IPS-NIHi7 (cell line): ENCODE data around the gene S100A3.

Source experiments
- DNase-seq: peaks from one replicate; pipeline ENCODE4 v3.0.0; 2012; ENCODE audit warnings: mixed read lengths; ENCODE audit errors: extremely low spot score

S100A3 gene

GRCh38 chr1:153547560-153548551 is 1.2 kb downstream of the S100A3 start:
- peak; percentile 5 for DNase-seq

GRCh38 chr1:153546796-153547559 is 2.1 kb downstream of the S100A3 start:
- DNase-seq: peak; percentile 21

- no peak for DNase-seq
Measured at GRCh38 chr1:153546371-153546770, 2.7 kb downstream of the S100A3 start.

- DNase-seq: peak; percentile 94
Measured at GRCh38 chr1:153545067-153546055, 3.7 kb downstream of the S100A3 start, which contains the start of gene S100A4. TSS of gene S100A4 (minus strand) at chr1:153545806. CDS start at chr1:153544794, 1,012 bp downstream.

GRCh38 chr1:153544453-153545066 is 4.5 kb downstream of the S100A3 start:
- no peak for DNase-seq

GRCh38 chr1:153543736-153544135 is 5.3 kb downstream of the S100A3 start:
- DNase-seq: no peak

GRCh38 chr1:153542956-153543711 is 5.9 kb downstream of the S100A3 start:
- no peak for DNase-seq

DNA sequence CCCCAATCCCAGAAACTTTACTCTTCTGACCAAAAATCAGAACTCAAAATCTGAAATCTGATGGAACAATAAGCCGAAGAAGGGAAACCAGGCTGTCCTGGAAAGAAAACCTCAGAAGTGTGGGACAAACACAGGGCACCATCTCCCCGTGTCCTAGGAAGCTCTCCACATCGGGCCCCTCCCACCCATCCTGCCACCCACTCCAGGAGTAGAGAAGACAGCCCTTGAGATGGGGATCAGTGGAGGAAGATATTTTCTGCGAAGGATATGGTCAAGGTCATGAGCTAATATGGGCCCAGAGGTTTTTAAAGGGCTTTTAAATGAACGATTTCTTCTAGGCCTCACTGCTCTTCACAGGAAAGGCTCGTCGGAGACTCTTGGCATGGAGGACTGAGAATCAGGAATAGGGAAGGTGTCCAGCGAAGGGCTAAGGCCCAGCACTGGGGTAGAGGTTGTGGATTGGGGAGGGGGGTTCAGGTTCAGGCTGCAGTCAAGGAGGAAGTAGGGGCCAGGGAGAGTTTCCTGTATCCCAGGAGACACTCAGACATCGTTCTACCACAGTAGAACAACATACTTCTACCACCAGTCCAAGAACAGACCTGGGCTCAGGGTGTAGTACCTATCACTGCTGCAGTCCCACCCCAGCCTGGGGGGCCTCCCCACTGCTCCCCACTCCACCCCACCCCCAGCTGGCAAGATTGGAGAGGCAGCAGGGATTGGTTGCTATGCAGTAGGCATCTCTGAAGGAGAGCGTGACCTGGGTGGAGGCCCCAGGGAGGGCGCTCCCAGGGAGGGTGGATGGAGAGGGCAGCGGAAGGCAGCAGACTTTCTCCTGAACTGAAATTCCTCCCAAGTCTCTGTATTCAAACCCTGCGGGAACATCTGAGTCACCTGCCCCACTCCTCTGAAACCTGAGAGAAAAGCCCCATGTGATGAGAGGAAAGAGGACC is 7.1 kb downstream of the S100A3 start:
- no peak for DNase-seq

DNA sequence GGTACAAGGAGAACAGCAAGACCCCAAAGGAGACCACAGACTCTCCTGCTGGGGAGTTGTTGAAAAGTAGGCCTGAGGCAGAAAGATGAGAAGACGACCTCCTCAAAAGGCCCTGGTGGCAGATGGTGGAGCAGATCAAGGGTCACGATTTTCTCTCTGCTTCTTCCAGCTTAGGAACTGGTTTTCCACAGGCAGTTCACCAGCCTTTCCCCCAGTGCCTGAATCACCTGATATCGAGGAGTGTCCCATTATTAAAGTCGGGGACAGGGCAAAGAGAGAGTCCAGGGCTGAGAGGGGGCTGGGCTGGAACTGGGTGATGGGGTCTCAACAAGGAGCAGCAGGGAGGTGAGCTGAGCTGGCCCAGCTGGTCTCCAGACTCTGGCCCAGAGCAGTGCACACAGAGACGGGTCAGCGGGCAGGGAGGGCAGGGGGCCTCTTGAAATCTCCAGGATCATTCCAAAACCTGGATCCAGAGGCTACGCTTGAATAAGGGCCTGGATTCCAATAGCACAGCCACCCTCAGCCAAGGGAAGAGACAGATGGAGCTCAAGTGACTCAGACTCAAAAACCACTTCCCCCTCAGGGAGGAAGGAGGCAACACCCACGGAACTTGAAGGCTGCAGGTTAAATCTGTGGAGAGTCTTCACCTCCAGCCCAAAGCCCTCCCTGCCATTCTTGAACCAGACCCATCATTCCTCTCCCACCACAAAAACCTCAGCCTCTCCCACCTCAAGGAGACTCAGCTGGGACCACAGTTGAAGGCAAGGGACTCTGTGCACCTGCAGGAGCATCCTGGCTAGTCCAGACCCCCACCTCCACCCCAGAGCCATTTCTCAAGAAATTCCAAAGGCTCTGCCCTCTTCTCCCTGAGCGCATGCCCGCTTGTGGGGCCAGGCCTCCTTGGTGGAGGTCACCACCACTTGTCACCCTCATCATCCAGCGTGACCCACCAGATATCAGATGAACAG is 8.4 kb downstream of the S100A3 start, which contains the start of gene S100A5:
TSS of gene S100A5 (minus strand) at position 541 of the 968 bp plus-strand sequence. CDS start 743 bp downstream, outside the sequence.
- no peak for DNase-seq

- no peak for DNase-seq
Measured at GRCh38 chr1:153539395-153540093, 9.5 kb downstream of the S100A3 start.

DNA sequence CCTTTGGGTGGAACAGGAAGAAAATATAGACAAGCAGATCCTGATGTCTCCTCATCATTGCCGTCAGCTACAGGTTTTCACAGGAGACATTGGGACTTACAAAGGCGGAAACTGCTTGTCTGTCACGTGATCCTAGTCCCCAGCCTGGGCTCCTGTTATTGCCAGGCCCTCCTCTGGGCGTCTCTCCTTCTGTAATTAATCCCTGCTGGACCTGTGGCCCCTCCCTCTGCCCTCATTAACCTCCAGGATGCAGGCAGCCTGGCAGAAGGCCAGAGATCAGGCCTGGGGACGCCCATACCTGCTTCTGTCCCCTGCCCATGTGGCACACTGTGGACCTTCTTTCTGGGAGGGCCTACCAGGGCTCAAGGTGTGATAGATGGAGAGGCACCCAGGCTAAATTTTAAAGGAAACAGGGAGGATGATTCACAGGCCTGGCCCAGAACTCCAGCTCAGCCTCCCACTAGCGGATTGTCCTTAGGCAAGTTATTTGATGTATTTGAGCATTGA is 10.7 kb downstream of the S100A3 start:
- DNase-seq: peak; percentile 81

DNA sequence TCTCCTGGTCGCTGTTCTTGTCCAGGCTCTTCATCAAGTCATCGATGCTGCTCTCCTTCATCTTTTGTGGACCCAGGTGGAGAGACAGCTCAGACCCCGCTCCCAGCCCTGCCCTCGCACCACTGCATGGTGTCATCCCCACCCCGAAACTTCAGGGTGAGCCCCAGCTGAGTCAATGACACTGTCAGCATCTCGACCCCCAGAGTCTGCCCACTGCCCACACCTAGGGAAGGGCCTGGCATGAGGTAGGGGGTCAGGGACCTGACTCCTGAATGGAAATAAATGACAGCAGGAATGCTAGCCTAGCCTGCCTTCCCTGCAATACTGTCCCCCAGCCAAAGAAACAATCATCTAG is 11.7 kb downstream of the S100A3 start:
- no peak for DNase-seq

DNA sequence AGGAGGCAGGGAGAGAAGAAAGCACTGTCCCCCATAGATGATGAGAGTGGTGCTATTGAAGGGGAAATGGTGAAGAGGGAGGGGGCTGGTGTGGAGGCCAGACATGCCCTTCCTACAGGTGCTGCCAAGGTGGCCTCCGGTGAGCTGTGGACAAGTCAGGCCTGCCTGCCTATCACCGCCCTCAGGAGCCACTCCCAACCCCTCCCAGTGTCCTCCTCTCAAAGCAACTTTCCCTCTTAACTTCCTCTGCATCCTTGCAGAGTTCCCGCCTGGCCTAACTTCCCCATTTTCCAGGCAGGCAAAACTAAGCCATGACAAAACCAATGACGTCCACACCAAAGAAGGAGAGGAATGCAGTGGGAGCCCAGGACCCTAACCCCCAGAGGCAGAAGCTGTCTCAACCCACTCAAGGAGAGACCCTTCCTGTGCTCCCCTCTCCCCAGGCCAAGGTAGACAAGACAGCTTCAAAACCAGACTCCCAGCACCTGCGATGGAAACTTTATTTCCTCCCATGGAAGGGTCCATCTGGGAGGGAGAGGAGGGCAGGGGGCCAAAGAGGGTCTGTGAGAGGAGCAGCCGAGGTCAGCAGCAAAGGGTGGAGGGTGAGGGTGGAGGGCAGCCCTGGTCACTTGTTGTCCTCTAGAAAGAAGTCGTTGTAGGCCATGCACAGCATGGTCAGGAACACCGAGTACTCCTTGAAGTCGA is 12.2 kb downstream of the S100A3 start:
- peak; percentile 10 for DNase-seq

DNA sequence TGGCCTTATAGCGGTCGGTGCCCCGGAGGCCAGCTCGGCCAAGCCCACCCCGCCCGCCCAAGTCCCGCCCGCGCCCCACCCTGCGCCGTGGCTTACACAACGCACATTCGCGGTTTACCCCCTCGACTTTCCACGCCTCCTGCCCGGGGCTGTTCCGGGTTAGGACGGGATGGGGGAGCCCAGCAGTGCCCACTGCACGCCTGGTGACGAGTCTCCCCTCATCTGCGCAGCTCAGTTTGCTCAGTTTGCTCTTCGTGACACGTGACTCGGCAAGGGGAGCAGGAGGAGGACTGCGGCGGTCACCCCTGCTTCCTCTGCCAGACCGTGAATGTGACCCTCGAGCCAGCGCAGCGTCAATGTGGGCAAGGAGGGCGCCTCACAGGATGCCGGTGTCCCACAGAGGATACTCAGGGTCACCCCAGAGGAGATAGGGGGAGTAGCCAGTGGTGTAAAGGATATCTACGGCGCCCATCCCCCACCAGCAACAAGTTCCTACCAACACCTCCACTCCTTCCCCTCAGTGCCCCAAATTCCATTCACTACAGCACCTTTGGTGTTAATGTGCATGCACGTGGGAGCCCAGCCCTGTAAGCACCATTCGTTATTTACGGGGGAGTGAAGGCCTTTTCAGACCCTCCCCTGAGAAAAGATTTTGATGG is 12.9 kb downstream of the S100A3 start:
- DNase-seq: peak; percentile 23

DNA sequence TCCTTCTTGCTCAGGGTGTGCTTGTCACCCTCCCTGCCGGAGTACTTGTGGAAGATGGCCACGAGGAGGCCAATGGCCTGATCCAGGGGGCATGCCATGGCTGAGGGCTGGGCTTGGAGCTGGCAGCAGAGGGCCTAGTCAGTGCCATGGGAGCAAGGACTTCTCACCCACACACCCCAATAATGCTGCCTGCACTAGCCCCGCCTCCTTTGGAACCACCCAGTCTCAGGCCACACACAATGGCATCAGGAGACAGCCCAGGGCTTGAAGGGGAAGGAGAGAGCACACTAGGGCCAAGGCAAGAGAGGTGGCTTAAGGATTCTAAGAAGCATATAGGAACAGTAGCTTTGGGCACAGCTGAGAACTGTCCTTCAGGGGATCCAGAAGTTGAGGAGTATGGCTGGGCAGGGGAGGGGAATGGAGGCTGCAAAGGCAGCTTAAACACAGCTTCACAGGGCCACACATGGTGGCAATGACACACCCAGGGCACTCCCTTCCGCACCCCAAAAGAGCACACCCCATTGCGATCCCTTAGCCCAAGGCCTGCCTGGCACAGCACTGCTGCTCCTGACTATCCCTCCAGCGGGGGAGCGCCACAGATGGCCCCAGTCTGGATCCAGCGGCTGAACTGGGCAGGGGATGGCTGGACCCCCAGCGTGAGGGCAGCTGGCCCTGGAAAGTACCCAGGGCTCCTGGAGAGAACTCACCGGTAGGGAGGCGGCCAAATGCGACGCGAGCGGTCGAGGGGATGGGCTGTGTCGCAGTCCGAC is 13.6 kb downstream of the S100A3 start, which contains the start of gene S100A6:
TSS of gene S100A6 (minus strand) at position 750 of the 770 bp plus-strand sequence. CDS start at position 98, 652 bp downstream.
- DNase-seq: peak; percentile 18
